ENCODE data around the gene TREM2.

DNA sequence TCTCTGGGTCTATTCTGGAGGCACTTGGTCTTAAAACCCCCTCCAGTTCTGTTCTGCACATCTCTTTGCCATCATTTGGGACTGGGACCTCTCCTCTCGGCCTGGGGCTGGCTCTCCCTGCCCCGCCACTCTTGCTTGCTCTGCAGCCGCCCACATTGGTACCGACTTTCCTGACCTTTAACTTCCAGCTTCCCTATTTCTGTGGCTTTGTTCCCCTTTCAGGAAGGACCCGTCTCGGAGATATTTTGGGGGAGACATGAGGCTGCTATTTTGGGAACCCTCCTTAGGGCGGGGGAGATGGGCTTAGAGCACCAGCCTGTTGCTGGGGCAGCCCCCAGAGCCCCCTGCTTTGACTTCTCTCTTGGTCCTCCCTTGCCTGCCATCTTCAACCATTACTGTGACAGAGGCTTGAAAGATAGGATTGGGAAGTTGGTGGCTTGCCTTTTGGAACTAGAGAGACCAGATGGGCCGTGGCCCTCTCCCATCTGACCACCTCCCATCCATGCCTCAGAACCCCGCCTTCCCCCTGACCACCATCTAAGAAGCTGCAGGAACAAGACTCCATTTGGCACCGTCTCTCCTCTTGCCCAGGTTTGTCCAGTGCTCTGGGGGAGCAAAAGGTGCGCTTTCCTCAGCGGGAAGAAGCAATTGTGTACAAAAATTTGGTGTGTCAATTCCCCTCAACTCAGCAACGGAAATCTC lies 914 bp downstream of the TREM2 start:
- TF ChIP-seq EZH2 (IDR thresholded peaks at IDR 0.05; ENCODE audit: insufficient read depth, poor library complexity, severe bottlenecking) (no peak), EZH2phosphoT487 (IDR thresholded peaks at IDR 0.05; ENCODE audit: insufficient read depth, low read depth) (no peak)

All from GM23248 (cell line).